DOHH2 (cell line): ENCODE data around the gene CEL.

Source experiments
- EZH2phosphoT487 ChIP-seq: fragments of 200-600 bp; sonication (generic); IDR thresholded peaks from 2 replicates; pipeline ENCODE4 v1.6.1; 2017; ENCODE audit warnings: borderline replicate concordance, mild to moderate bottlenecking, antibody characterized with exemption, low read length, moderate library complexity, mixed read lengths
- TF ChIP-seq, protein P1 (sequence below): fragments of 200-600 bp; sonication (generic); IDR thresholded peaks from one replicate; pipeline ENCODE4 v1.5.1; 2014; ENCODE audit warnings: antibody characterized with exemption, mild to moderate bottlenecking, low read depth, low read length; ENCODE audit not compliant: poor library complexity, severe bottlenecking

DNA sequence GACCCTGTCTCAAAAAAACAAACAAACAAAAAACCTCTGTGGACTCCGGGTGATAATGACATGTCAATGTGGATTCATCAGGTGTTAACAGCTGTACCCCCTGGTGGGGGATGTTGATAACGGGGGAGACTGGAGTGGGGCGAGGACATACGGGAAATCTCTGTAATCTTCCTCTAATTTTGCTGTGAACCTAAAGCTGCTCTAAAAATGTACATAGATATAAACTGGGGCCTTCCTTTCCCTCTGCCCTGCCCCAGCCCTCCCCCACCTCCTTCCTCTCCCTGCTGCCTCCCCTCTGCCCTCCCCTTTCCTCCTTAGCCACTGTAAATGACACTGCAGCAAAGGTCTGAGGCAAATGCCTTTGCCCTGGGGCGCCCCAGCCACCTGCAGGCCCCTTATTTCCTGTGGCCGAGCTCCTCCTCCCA is 1.4 kb upstream of the CEL start:
- TF ChIP-seq, protein P1, sequence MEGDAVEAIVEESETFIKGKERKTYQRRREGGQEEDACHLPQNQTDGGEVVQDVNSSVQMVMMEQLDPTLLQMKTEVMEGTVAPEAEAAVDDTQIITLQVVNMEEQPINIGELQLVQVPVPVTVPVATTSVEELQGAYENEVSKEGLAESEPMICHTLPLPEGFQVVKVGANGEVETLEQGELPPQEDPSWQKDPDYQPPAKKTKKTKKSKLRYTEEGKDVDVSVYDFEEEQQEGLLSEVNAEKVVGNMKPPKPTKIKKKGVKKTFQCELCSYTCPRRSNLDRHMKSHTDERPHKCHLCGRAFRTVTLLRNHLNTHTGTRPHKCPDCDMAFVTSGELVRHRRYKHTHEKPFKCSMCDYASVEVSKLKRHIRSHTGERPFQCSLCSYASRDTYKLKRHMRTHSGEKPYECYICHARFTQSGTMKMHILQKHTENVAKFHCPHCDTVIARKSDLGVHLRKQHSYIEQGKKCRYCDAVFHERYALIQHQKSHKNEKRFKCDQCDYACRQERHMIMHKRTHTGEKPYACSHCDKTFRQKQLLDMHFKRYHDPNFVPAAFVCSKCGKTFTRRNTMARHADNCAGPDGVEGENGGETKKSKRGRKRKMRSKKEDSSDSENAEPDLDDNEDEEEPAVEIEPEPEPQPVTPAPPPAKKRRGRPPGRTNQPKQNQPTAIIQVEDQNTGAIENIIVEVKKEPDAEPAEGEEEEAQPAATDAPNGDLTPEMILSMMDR, result no peak
- TF ChIP-seq EZH2phosphoT487, result no peak
